Suprapubic skin (tissue), 4 donors: ENCODE data around the gene MGAT3. TPM values are rescaled to one million over a fixed set of nuclear protein-coding genes. Genes with fewer than 3 reads are reported as not detected.
A peak's percentile ranks its signal among the peaks of the same experiment; 100 is the strongest.

Source experiments
- DNase-seq, 2 donors: peaks; one replicate each; pipeline ENCODE4 v3.0.0-alpha.2; 2019; ENCODE audit warnings: low spot score in 2 of 2
- H3K27ac ChIP-seq: fragments of 200-600 bp; sonication (generic); one replicate; pipeline ENCODE4 v1.5.1; 2019
- H3K27me3 ChIP-seq: fragments of 200-600 bp; sonication (generic); one replicate; pipeline ENCODE4 v1.5.1; 2019
- H3K36me3 ChIP-seq: fragments of 200-600 bp; sonication (generic); one replicate; pipeline ENCODE4 v1.5.1; 2019
- H3K4me1 ChIP-seq: fragments of 200-600 bp; sonication (generic); one replicate; pipeline ENCODE4 v1.5.1; 2019
- H3K4me3 ChIP-seq: fragments of 200-600 bp; sonication (generic); one replicate; pipeline ENCODE4 v1.5.1; 2019; ENCODE audit warnings: mild to moderate bottlenecking
- H3K9me3 ChIP-seq: fragments of 200-600 bp; sonication (generic); one replicate; pipeline ENCODE4 v1.5.1; 2019
- CTCF ChIP-seq, 2 donors: fragments of 200-600 bp in 1 of 2; fragments of 450-650 bp in 1 of 2; sonication (generic) in 1 of 2; IDR thresholded peaks; one replicate each; pipeline ENCODE4 v1.5.1; 2016 to 2019; ENCODE audit warnings: antibody characterized with exemption in 2 of 2, mild to moderate bottlenecking in 1 of 2, moderate library complexity in 1 of 2
- EP300 ChIP-seq: sonication (generic); formaldehyde crosslinking; IDR thresholded peaks from one replicate; pipeline ENCODE4 v1.6.1; 2017; ENCODE audit warnings: antibody characterized with exemption
- POLR2A ChIP-seq, 2 donors: fragments of 450-650 bp; IDR thresholded peaks; one replicate each; pipeline ENCODE4 v1.6.1; 2017; ENCODE audit warnings: antibody characterized with exemption in 2 of 2, mild to moderate bottlenecking in 2 of 2, moderate library complexity in 2 of 2
- POLR2AphosphoS5 ChIP-seq, 3 donors: sonication (generic); formaldehyde crosslinking; IDR thresholded peaks; one replicate each; pipeline ENCODE4 v1.6.1; 2017; ENCODE audit warnings: antibody characterized with exemption in 3 of 3
- WGBS: methylation state at CpG from one replicate; pipeline ENCODE4 v1.1.5; 2018; 5-methylcytosine and 5-hydroxymethylcytosine counted together
- total RNA-seq, 4 donors: library from RNA; depleted of rRNA; stranded (reverse); fragments of >200 nt; gene quantifications; one replicate each; pipeline ENCODE4 v1.1.0, GENCODE V29; 2016

MGAT3 gene
- total RNA-seq, 4 donors from 2014 or later = 2.2 to 3.7 (median 3.0) TPM

- TF ChIP-seq CTCF (IDR thresholded peaks at IDR 0.05) (no peak), EP300 (no peak), POLR2A (IDR thresholded peaks at IDR 0.05) (no peak), POLR2AphosphoS5 (IDR thresholded peaks at IDR 0.05) (no peak)
- H3K9me3 ChIP-seq = no peaks in the 10 kb centered on the region
- 61% methylated on average over 9 of the region's 9 CpGs for WGBS
- no peaks in the 10 kb centered on the region for H3K36me3 ChIP-seq
- H3K27me3 ChIP-seq = no peaks in the 10 kb centered on the region
- peaks cover 31% of the 10 kb centered on the region for H3K4me1 ChIP-seq
- DNase-seq = peak in 1 of 2 donors; percentile 65
- H3K4me3 ChIP-seq = no peak overlapping the region
- peak overlapping the region; percentile 43 for H3K27ac ChIP-seq
These were observed 18.5 kb downstream of the MGAT3 start for GRCh38 chr22:39475337-39475736.

- H3K4me1 ChIP-seq = peaks cover 30% of the 10 kb centered on the region
These were observed 19.1 kb downstream of the MGAT3 start for GRCh38 chr22:39475902-39476301.

GRCh38 chr22:39476664-39477063, 19.9 kb downstream of the MGAT3 start:
- 80% methylated on average over 12 of the region's 13 CpGs for WGBS
- TF ChIP-seq EP300 (no peak), POLR2AphosphoS5 (IDR thresholded peaks at IDR 0.05) (no peak), POLR2A (IDR thresholded peaks at IDR 0.05) (no peak), CTCF (IDR thresholded peaks at IDR 0.05) (no peak)
- H3K4me1 ChIP-seq = peaks cover 22% of the 10 kb centered on the region
- H3K27me3 ChIP-seq = no peaks in the 10 kb centered on the region
- no peaks in the 10 kb centered on the region for H3K36me3 ChIP-seq
- no peak for DNase-seq
- no peaks in the 10 kb centered on the region for H3K9me3 ChIP-seq
- H3K4me3 ChIP-seq = no peak overlapping the region
- H3K27ac ChIP-seq = no peak overlapping the region

More at GRCh38 chr22:39475902-39476301, 19.1 kb downstream of the MGAT3 start:
- no peak overlapping the region for H3K4me3 ChIP-seq
- DNase-seq = no peak
- TF ChIP-seq POLR2A (IDR thresholded peaks at IDR 0.05) = no peak
- WGBS = 68% methylated on average over 3 of the region's 3 CpGs
- no peak overlapping the region for H3K27ac ChIP-seq
- no peaks in the 10 kb centered on the region for H3K9me3 ChIP-seq
- H3K27me3 ChIP-seq = no peaks in the 10 kb centered on the region
- no peaks in the 10 kb centered on the region for H3K36me3 ChIP-seq

GRCh38 chr22:39477542-39477941, 20.7 kb downstream of the MGAT3 start:
- peaks cover 15% of the 10 kb centered on the region for H3K4me1 ChIP-seq
- H3K36me3 ChIP-seq = no peaks in the 10 kb centered on the region
- DNase-seq = no peak
- H3K9me3 ChIP-seq = no peaks in the 10 kb centered on the region
- TF ChIP-seq CTCF (IDR thresholded peaks at IDR 0.05) (no peak), EP300 (no peak), POLR2AphosphoS5 (IDR thresholded peaks at IDR 0.05) (no peak), POLR2A (IDR thresholded peaks at IDR 0.05) (no peak)
- no peak overlapping the region for H3K4me3 ChIP-seq
- H3K27me3 ChIP-seq = no peaks in the 10 kb centered on the region
- 96% methylated on average over 9 of the region's 9 CpGs for WGBS
- no peak overlapping the region for H3K27ac ChIP-seq

- TF ChIP-seq POLR2AphosphoS5 (IDR thresholded peaks at IDR 0.05) (no peak), POLR2A (IDR thresholded peaks at IDR 0.05) (no peak), CTCF (IDR thresholded peaks at IDR 0.05) (no peak), EP300 (no peak)
- Histone ChIP-seq H3K27me3 (no peaks in the 10 kb centered on the region), H3K9me3 (no peaks in the 10 kb centered on the region), H3K4me3 (no peak overlapping the region), H3K27ac (no peak overlapping the region), H3K4me1 (peaks cover 7% of the 10 kb centered on the region), H3K36me3 (no peaks in the 10 kb centered on the region)
- WGBS = 78% methylated on average over 1 of the region's 9 CpGs
- DNase-seq = no peak
These were observed 21.6 kb downstream of the MGAT3 start for GRCh38 chr22:39478441-39478850.

- no peaks in the 10 kb centered on the region for H3K36me3 ChIP-seq
- no peak for TF ChIP-seq POLR2AphosphoS5 (IDR thresholded peaks at IDR 0.05)
- TF ChIP-seq EP300 = no peak
- no peak for TF ChIP-seq CTCF (IDR thresholded peaks at IDR 0.05)
- TF ChIP-seq POLR2A (IDR thresholded peaks at IDR 0.05) = no peak
- no peak overlapping the region for H3K27ac ChIP-seq
- DNase-seq = no peak
- no peaks in the 10 kb centered on the region for H3K27me3 ChIP-seq
- H3K4me3 ChIP-seq = no peak overlapping the region
- WGBS = 82% methylated on average over 3 of the region's 3 CpGs
- no peaks in the 10 kb centered on the region for H3K9me3 ChIP-seq
- peaks cover 4% of the 10 kb centered on the region for H3K4me1 ChIP-seq
These were observed 22.4 kb downstream of the MGAT3 start for GRCh38 chr22:39479254-39479653.
